Activated gamma-delta T cell treated with Interleukin-2 at 50 U/mL for 16 hours (primary cell): ENCODE results near the gene PPP2R5C.
A peak's percentile ranks its signal among the peaks of the same experiment; 100 is the strongest.
"Not testable (repeated sequence)": the region's sequence is repeated elsewhere in the genome, so short reads cannot be mapped to it uniquely, and the experiment has no call there.

Source experiments
- DNase-seq: peaks from one replicate; pipeline ENCODE4 v3.0.0-alpha.2; 2020

PPP2R5C gene

DNA sequence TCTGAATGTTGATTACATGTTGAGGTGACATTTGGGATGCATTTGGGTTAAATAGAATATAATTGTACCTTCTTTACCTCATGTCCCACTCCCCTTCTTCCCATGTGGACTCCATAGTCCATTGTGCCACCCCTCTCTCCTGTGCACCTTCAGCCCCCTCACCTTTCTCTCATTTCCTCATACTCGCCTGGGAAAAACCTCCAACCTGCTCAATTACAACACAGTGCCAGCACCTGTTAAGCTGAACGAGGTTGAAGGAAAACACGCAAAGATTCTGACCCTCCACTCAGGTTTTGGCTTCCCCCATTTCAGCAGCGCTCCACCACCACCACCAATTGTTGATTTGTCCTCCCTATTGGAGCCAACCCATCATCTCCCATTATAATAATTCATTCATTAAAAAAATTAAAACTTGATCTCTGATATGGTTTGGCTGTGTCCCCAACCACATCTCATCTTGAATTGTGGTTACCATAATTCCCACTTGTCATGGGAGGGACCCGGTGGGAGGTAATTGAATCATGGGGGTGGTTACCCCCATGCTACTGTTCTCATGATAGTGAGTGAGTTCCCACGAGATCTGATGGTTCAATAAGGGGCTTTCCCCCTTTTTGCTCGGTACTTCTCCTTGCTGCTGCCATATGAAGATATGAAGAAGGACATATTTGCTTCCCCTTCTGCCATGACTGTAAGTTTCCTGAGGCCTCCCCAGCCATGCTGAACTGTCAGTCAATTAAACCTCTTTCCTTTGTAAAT is 33.7 kb upstream of the PPP2R5C start:
- DNase-seq, result no peak

DNA sequence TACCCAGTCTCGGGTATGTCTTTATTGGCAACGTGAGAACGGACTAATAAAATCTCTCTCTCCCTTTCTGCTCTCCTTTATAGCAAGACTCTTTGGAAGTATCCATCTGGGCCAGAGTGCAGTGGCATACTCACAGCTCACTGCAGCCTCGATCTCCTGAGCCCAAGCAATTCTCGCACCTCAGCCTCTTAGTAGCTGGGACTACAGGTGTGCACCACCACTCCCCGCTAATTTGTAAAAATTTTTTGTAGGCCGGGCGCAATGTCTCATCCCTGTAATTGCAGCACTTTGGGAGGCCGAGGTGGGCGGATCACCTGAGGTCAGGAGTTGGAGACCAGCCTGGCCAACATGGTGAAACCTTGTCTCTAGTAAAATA is 33.2 kb upstream of the PPP2R5C start:
- DNase-seq, result no peak

DNA sequence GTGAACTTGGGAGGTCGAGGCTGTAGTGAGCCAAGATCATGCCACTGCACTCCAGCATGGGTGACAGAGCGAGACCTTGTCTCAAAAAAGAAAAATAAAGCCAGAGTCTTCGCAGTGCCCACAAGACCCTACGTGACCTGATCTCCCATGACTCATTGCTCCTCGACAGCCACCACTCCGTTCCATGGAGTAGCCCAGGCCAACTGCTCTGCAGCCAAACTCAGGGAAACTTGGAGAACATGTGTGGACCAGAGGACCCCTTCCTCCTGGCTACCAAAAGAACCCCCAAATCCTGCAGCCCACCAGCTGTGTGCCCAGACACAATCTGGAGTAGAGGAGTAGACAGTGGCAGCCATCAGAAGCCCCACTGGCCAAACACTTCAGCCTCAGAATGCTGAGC is 32.1 kb upstream of the PPP2R5C start:
- no peak for DNase-seq

DNA sequence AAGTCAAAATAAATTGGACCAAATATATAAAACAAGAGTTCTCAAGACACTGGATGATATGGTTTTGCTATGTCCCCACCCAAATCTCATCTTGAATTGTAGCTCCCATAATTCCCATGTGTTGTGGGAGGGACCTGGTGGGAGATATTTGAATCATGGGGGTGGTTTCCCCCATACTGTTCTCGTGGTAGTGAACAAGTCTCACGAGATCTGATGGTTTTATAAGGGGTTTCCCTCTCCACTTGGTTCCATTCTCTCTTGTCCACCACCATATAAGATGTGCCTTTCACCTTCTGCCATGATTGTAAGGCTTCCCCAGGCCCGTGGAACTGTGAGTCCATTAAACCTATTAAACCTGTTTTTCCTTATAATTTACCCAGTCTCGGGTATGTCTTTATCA is 31.4 kb upstream of the PPP2R5C start:
- DNase-seq, result not testable (repeated sequence)

- DNase-seq, result no peak
Observed at GRCh38 chr14:101730626-101731186, 30.8 kb upstream of the PPP2R5C start.

GRCh38 chr14:101731187-101732080 is 30.1 kb upstream of the PPP2R5C start:
- peak; percentile 73 for DNase-seq

DNA sequence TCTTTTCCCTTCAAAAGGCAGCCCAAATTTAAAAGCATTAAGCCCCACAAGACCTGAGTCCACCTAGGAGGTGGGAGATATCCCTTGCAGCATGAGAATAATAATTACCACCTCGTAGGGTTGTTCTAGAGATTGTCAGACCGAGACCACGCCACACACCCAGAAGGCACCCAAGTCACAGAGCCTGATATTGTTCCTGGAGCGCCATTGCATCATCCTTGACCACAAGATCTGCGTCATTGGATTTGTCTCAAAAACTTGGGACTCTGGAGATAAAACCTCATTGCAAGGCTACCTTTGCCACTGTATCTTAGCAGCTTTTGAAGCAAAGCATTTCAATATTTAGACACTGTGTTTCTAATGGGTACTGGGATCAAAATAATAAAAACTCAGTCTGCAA is 29.4 kb upstream of the PPP2R5C start:
- DNase-seq, result no peak

- no peak for DNase-seq
Observed at GRCh38 chr14:101733211-101733610, 28.3 kb upstream of the PPP2R5C start.

DNA sequence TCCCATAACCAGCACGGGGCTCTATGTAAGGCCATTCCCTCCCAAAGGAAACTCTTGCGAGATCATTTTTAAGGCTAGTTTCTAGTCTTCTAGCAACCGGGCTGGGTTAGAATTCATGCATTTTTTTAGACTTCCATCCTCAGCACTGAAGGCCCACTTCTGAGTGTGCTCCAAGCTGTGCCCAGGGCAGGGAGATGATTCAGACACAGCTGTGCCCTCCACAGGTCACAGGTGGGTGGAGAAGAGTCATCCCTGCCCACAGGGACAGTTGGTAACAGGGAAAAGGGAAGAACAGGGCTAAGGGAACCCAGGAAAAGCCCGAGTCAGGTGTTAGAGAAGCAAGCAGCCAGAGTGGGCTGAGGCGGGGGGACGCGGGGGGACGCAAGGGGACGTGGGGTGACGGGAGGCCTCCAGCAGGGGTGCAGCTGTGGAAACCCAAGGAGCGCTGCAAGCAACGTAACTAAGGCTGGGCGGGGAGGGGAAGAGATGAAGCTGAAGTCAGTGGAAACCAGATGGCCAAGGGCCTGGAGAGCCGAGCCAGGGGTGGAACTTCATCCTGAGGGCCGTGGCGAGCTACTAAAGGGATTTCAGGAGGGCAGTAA is 27.2 kb upstream of the PPP2R5C start:
- DNase-seq, result no peak

DNA sequence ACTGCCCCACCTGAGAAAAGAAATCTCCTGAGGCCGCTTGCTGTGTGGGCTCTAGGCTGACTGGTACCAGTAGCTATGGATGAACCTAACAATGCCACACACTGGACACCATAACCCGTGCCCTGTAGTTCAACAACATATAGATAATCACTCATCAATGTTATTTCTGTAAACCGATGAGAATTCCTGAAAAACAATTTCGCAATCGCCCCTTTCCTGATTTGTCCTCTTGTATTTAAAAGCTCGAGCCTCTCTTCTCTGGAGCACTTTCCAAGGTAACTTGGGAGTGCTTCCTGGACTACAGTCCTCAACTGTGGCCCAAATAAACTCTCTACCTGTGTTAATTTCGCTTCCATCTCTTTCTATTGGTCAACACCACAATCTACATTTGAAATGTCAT is 26.1 kb upstream of the PPP2R5C start:
- no peak for DNase-seq

DNA sequence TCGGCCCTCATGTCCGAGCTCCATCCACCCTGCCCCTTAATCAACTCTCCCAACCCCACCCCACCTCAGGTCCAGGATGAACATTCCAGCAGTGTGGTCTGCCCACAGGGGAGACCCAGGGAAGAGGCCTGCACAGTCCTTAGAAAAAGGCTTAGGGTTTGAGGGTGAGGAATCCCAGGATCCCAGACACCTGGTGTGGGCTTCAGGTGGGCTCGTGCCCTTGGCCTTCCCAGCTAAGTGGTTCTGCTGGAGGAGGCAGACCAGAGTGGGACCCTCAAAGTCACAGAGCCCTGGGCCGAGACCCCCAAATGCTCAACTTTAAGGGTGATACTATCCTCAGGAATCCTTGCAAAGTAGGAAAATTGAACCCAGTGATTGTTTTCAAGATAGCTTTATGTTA is 25.4 kb upstream of the PPP2R5C start:
- no peak for DNase-seq

- no peak for DNase-seq
Observed at GRCh38 chr14:101736585-101736984, 24.9 kb upstream of the PPP2R5C start.

GRCh38 chr14:101737414-101738339 is 23.8 kb upstream of the PPP2R5C start:
- DNase-seq, result no peak

GRCh38 chr14:101738703-101739320 is 22.7 kb upstream of the PPP2R5C start:
- DNase-seq, result no peak

DNA sequence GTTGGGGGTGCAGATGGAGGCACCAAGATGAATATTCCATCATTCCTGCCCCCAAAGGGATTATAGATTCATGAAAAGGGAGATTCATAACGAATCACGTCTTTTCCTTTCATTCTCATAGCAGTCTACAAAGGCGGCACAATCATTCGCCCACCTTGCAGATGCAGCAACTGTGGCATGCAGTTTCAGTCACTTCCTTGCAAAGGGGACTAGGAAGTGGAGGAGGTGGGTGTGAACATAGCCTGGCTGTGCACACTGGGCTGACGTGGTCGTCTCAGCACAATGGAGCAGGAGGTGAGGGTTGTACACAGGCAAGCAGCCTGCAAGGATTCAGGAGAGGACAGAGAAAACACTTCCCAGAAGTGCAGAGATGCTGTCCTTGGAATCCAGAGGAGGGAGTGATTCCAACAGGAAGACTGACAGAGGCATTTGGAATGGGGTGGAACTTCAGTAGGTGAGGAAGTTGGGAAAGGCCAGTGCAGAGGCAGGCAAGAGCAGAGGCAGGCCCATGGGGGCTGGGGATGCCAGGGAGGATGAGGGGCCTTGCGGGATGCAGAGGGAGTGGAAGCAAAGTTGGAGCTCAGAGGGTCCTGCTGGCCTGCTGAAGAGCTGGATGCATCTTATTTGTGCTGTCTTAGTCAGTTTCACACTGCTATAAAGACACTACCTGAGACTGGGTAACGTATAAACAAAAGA is 21.9 kb upstream of the PPP2R5C start:
- DNase-seq, result no peak

DNA sequence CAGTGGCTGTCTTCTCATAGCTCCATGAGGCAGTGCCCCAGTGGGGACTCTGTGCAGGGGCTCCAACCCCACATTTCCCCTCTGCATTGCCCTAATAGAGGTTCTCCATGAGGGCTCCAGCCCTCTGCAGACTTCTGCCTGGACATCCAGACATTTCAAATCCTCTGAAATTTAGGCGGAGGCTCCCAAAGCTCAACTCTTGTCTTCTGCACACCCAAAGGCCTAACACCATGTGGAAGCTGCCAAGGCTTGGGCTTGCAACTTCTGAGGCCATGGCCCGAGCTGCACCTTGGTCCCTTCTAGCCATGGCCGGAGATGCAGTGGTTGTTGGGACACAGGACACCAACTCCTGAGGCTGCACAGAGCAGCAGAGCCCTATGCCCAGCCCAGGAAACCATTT is 20.5 kb upstream of the PPP2R5C start:
- DNase-seq, result no peak

DNA sequence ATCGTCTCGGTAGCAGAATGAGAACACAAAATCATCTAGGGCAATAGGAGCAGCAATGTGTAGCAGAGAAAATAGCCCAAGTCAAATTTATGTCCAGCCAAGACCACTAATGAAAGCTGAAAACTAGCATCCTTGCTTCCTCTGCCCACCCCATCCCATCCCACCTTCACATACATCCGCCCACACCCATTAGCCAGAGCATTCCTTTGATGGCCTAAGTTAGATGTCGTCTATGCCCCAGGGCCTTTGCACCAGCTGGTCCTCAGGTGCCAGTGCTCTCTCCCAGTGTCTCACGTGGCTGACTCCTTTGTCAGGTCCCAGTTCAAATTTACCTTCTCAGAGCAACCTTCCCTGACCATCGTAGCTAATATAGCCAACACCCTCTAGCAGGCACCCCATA is 17.8 kb upstream of the PPP2R5C start:
- DNase-seq, result no peak

DNA sequence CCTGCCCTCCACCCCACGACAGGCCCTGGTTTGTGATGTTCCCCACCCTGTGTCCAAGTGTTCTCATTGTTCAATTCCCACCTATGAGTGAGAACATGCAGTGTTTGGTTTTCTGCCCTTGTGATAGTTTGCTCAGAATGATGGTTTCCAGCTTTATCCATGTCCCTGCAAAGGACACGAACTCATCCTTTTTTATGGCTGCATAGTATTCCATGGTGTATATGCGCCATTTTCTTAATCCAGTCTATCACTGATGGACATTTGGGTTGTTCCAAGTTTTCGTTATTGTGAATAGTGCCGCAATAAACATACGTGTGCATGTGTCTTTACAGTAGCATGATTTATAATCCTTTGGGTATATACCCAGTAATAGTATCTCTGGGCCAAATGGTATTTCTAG is 17.1 kb upstream of the PPP2R5C start:
- not testable (repeated sequence) for DNase-seq

GRCh38 chr14:101749756-101750155 is 11.8 kb upstream of the PPP2R5C start:
- DNase-seq, result not testable (repeated sequence)

GRCh38 chr14:101754893-101755292 is 6.6 kb upstream of the PPP2R5C start:
- DNase-seq, result no peak
